Esophagus squamous epithelium (tissue), 4 donors: ENCODE results near the gene MGST2.

Experiments
- CTCF ChIP-seq, 6 experiments: fragments of 450-650 bp in 4 of 6; fragments of 200-600 bp in 2 of 6; sonication (generic) in 2 of 6; IDR thresholded peaks; one replicate each; pipeline ENCODE4 v1.5.1; 2016 to 2019; ENCODE audit warnings: antibody characterized with exemption in 6 of 6, mild to moderate bottlenecking in 4 of 6, moderate library complexity in 4 of 6
- POLR2A ChIP-seq, 4 donors: fragments of 450-650 bp; IDR thresholded peaks; one replicate each; pipeline ENCODE4 v1.6.1; 2017; ENCODE audit warnings: antibody characterized with exemption in 4 of 4, mild to moderate bottlenecking in 4 of 4, moderate library complexity in 3 of 4

- TF ChIP-seq CTCF (IDR thresholded peaks at IDR 0.05) (no peak), POLR2A (IDR thresholded peaks at IDR 0.05) (no peak)
Observed at GRCh38 chr4:139654516-139654915, 11.1 kb upstream of the MGST2 start.
